NK-92 treated with Interleukin-12 subunit alpha and Interleukin-12 subunit beta, amount 100 ng/mL, for 24 hours (cell line): ENCODE data around the gene NME4.
"Not testable (repeated sequence)": the region's sequence is repeated elsewhere in the genome, so short reads cannot be mapped to it uniquely, and the experiment has no call there.

ENCODE experiments used
- DNase-seq: peaks from one replicate; lab custom pipeline; 2025; lab: John Stamatoyannopoulos, UW

Gene NME4

DNA sequence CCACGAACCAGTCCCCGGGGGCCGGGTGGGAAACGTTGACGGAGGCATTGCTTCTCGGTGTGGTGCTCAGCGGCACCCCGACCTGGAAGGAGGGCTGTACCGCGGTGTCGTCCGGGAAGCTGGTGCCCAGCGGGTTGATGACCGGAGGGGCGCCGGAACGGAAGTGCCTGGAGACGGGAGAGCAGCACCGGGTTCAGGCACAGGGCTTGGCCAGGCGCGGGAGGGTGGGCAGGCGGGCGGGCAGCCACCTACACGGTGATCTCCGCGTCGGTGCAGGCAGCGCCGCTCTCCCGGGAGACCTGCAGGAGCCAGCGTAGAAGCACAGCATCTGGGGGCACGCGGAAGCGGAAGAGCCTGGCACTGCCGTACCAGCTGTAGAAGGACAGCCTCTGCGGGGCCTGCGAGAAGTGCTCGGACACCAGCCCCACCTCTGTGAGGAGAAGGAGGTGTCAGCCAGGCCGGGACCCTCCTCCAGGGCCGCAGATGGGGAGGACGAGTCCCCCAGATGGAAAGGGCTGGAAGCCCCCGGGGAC lies 19.5 kb upstream of the NME4 start:
- DNase-seq: no peak

GRCh38 chr16:378113-378820 lies 18.7 kb upstream of the NME4 start:
- not testable (repeated sequence) for DNase-seq

- no peak for DNase-seq
These were observed 18.2 kb upstream of the NME4 start for GRCh38 chr16:378821-379182.

GRCh38 chr16:379183-379960 lies 17.6 kb upstream of the NME4 start:
- DNase-seq: no peak

GRCh38 chr16:379961-380761 lies 16.8 kb upstream of the NME4 start:
- no peak for DNase-seq

- DNase-seq: no peak
These were observed 16.3 kb upstream of the NME4 start for GRCh38 chr16:380762-381011.

DNA sequence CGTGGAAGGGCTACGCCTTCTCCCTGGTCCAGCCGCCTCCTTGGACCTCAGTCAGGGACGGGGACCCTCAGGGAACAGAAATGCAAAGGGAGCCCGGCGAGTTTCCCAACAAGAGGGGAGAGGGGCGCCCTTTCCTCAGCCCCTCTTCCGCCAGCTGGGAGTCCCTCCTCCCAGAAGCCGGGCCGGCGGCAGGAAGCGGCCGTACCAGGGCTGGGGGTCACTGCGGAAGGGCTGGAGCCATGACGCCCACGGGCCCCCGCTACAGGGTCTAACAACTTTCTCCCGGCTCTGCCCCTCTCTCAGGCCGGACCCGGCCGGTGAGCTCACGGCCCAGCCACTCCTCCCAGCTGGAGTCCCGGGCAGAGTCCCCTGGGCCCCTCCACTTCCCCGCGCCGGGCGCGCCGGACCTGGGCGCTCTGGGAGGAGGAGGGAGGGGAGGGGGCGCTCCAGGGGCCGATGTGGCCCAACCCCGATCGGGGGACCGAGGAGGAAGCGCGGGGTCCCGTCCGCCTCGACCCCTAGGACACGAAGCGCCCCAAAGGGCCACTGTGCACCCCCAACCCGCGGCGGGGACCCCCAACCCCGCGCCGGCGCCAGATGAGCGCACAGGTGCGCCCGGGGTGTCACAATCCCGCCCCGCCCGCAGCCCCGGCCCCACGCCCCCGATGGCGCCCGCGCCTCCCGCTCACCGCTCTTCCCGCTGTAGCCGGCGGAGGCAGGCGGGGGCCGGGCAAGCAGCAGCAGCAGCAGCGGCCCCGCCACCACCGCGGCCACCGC lies 15.8 kb upstream of the NME4 start:
- DNase-seq: no peak

- peak; percentile 53 for DNase-seq
These were observed 14.9 kb upstream of the NME4 start, which contains the start of gene PGAP6 for GRCh38 chr16:381789-382717. Gene PGAP6, minus strand, starts transcription at chr16:381978. Its CDS starts 157 bp downstream, at chr16:381821.

DNA sequence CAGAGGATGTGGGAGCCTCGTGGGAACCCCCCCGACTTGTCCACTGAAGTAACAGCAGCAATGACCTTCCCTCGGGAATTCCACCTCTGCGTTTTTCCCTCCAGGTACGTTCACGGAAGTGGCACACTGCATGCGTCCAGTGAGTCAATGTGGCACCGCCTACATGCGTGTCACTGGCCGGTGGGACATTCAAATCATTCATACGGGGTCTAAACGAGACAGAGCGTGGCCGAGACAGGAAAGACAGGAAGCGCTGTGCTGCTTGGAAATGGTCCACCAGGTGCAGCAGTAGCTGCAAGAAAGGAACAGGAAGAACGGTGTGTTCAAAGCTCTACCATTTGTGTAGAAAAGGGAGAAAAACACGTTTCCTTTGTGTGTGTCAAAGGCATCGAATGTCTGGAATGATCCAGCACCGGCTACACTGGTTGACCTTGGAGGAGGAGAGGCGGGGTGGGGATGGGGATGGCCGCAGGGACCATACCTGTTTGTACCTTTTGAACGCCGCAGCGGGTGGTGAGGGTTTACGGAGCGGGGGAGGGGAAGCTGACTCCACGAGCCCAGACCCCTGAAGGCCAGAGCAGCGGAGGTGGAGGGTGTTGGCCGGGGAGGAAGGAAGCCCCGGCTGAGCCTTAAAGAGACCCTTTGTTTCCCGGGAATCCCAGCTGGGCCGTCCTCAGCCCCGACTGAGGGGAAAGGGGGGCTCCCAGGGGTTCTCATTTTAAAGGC lies 13.5 kb upstream of the NME4 start:
- DNase-seq: no peak

DNA sequence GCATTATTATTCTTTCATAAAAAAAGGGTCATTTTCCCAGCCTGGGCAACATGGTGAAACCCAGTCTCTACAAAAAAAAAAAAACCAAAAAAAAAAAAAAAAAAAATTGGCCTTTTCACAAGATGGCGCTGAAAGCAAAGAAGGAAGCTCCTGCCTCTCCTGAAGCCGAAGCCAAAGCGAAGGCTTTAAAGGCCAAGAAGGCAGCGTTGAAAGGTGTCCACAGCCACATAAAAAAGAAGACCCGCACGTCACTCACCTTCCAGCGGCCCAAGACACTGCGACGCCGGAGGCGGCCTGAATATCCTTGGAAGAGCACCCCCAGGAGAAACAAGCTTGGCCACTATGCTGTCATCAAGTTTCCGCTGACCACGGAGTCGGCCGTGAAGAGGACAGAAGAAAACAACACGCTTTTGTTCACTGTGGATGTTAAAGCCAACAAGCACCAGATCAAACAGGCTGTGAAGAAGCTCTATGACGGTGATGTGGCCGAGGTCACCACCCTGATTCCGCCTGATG lies 10.3 kb upstream of the NME4 start:
- no peak for DNase-seq

DNA sequence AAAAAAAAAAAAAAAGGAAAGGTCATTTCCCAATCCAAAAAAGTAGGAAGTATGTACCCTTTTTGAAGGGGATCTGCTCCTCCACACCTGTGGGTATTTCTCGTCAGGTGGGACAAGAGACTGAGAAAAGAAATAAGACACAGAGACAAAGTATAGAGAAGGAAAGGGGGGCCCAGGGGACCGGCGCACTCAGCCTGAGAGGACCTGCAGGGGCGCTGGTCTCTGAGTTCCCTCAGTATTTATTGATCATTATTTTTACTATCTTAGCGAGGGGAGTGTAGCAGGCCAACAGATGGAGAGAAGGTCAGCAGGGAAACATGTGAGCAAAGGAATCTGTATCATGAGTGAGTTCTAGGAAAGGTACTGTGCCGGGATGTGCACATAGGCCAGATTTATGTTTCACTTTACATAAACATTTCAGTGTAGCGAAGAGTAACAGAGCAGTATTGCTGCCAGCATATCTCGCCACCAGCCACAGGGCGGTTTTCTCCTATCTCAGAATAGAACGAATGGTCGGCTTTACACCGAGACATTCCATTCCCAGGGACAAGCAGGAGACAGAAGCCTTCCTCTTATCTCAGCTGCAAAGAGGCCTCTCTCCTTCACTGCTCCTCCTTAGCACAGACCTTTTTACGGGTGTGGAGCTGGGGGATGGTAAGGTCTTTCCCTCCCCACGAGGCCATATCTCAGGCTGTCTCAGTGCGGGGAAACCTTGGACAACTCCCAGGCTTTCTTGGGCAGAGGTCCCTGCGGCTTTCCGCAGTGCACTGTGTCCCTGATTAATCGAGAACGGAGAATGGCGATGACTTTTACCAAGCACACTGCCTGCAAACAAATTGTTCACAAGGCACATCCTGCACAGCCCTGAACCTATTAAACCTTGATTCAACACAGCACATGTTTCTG lies 9.0 kb upstream of the NME4 start:
- not testable (repeated sequence) for DNase-seq

DNA sequence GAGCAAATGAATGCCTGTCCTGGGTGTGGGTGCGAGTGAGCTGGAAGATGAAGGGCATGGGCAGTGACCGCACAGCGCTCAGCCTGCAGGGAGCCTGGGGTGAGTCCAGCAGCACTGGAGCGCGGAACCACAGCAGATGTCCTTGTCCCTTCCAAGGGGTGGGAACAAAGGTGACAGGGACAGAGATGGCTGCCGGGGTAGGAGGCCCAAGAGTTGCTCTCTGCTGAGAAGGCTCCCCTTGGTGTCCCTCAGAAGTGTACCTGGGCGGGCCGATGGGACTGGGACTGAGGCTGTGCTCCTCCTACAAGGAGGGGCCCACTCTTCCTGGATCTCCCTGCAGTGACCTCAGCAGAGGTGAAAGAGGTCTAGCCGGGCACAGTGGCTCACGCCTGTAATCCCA lies 7.6 kb upstream of the NME4 start:
- no peak for DNase-seq

- DNase-seq: peak; percentile 95
These were observed 5.1 kb upstream of the NME4 start for GRCh38 chr16:391885-392335.

DNA sequence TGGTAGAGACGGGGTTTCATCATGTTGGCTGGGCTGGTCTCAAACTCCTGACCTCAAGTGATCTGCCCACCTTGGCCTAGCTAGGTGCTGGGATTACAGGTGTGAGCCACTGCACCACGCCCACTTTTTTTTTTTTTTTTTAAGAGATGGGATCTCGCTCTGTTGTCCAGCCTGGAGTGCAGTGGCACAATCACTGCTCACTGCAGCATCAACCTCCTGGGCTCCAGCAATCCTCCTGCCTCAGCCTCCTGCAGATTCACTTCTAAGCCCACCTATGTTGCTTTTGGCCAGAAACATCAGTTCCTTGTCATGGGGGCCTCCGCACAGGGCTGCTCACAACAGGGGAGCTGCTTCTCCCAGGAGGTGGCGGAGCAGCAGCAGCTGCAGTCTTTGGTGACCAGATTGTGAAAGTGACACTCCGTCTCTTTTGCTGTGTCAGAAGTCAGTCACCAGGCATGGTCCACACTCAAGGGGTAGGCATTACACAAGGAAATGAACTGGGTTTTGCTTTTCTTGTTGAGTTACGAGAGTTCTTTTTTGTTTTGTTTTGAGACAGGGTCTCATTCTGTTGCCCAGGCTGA lies 4.5 kb upstream of the NME4 start:
- no peak for DNase-seq

GRCh38 chr16:396199-396598 lies 800 bp upstream of the NME4 start:
- DNase-seq: no peak

- DNase-seq: no peak
These were observed 394 bp upstream of the NME4 start for GRCh38 chr16:396605-397004.

GRCh38 chr16:397736-398332 lies 835 bp downstream of the NME4 start:
- no peak for DNase-seq
